ENCODE measurements around the gene TSC22D2.
"Not testable (repeated sequence)": the region's sequence is repeated elsewhere in the genome, so short reads cannot be mapped to it uniquely, and the experiment has no call there.

The TSC22D2 gene

DNA sequence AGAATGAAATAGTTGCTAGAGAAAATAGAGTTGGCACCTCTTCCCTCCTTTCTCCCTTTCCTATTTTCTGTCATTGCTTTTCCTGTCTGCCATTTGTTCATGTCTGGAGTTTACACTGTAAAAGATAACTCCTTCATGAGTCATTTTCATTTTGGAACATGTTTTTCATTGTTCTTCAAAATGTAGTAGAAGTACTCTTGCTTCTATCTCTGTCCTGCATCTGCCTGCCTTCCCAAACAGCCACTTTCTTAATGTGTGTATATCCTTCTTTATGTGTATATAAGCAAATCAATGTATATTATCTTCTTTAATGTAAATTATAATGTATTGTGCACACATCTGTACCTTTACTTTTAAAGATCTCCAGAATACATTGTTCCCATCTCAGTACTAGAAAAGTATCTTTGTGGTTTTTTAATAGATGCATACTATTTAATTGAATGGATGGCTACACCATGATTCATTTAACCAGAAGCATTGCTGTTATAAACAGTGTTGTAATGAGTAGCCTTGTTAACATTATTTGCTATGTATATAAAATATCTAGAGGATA lies 41.1 kb downstream of the TSC22D2 start:
- DNase-seq (ENCODE audit: low read depth), result no peak

DNA sequence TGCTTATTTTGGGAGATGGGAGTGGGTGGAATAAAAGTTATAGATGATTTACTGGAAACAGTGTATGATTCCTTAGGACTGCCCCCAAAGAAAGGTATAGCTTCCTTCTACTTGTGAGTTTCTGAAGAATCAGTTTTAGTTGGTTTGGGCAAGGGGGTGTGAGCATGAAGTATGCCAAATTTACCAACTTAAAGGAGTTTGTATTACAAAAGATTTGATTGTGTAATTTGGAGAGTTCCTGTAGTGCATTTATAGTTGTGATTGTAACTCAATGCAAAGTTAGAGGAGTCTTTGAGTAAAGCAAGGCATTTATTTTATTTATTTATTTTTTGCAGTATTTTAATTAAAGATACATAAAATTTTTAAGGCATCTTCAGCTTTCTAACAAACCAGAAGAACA lies 42.8 kb downstream of the TSC22D2 start:
- no peak for DNase-seq (ENCODE audit: low read depth)

DNA sequence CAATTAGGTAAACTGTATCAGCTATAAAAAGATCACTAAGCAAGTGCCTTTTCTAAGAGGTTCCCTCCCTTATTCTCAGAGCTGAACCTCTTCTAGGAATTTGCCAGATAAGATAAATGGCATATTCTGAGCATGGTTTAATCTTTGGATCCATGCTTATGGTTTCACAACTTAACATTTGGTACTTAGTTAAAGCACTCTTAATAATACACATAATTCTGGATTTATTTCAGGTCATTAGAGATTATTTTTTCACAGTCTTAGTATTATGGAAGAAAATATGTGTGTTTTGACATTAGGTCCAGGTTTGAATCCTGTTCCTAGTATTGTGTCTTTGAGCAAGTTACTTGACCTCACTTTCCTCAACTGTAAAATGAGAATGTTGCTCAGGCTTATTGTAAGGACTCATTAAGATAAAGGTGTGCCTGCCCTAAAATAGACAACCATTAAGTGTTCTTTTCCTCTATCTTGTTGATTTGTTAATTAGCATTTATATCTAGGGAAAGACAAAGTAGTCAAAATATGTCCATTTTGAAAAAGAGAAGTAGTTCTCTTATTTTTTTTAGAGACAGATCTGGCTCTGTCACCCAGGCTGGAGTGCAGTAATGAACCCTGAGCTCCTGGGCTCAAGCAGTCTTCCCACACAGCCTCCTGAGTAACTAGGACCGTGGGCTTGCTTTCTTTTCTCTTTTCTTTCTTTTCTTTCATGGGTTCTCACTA lies 43.4 kb downstream of the TSC22D2 start:
- DNase-seq (ENCODE audit: low read depth), result no peak

DNA sequence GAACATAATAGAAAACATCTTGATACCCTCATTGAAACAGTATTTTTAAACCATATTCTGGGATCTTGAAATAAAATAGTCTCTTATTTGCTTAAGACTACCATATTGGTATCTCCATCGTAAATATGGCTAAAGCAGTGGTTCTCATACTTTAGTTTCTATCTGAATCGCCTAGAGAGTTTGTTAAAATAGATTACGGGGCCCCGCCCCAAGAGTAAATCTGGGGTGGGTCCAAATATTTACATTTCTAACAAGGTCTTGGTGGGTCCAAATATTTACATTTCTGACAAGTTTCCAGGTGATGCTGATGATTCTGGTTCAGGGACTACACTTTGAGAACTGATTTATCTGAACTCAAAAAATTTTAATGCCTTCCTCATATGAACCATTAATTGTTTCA lies 45.3 kb downstream of the TSC22D2 start:
- no peak for DNase-seq (ENCODE audit: low read depth)

DNA sequence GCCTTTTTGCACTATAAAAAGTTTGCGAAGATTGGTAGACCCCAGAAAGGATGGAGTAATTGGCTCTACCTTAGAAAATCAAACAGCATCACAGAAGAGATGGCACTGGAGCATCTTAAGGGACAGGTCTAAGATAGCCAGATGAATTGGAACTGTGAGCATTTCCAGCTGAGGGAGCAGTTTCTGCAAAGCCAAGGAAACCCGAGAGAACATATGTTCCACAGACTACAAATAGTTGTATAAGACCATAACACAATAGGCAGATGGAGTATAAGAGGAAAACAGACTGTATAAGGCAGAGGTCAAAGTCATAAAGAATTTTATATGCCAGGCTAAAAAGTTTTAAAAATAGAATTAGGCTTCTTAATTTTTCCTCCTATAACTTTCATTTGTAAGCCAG lies 46.0 kb downstream of the TSC22D2 start:
- no peak for DNase-seq (ENCODE audit: low read depth)

DNA sequence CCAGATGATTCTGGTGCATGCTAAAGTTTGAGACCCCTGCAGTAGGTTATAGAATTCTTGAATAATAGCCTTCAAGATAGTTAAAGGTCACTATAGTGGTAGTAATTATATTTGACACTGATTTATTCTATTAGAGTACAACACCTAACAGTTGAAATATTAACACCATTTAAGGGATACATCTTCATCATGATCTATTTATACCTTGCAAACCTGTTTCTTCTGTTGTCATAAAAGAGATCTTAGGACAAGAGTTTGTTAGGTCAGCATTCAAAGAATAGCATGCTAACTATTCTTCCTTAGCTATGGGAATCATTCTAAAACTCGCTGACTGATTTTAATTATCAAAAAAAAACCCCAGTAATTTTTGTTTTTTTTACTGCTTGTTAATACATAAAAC lies 46.5 kb downstream of the TSC22D2 start:
- no peak for DNase-seq (ENCODE audit: low read depth)

DNA sequence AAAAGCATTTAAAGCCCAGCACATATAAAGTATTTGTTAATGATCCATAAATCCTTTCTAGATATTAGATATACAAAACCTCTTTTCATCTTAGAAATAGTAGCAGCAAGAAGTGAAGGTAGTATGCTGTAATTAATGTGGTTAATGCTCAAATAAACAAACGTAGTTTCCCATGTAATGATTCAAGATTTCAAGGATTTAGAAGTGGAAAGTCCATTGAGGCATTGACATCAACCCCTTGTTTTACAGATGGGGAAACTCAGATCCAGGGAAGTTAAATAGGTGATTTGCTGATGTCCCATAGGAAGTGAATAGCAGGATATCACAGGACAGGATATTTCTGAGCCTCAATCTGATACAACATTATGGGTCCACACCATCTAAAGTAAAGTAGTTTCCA lies 47.2 kb downstream of the TSC22D2 start:
- DNase-seq (ENCODE audit: low read depth), result no peak

DNA sequence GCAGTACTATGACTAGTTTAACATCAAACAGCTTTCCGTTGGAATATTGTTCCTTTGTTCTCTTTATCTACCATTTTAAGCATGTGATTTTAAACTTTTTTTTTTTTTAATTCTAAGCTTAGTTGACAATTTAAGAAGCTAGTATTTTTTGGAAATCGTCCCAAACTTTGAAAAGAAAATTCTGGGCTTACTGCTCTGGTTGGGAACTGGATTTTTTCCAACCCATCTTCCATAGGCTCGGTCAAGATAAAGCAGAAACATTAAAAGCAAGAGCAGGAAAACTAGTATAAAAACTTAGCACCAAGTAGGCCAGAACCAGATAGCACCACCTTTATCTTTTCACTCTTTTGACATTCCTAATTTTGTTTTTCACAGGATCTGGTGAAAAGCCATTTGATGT lies 49.9 kb downstream of the TSC22D2 start:
- DNase-seq (ENCODE audit: low read depth), result no peak

DNA sequence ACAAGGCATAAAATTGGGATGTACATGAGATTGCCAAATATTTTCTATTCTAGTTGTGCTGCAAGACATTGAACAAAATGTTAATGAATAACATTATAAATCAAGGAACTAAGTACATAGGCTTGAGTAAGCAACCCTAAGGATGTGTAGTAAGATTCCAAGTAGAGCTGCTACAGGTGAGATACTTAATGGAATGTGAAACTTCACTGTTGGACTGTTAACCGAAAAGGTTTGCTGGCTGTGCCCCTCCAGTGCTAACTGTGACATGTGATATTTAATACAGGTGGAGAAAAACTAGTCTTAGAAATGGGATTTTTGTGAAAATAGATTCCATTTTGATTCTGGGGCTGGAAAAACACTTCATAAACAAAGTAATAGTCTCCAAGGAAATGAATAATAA lies 52.4 kb downstream of the TSC22D2 start:
- DNase-seq (ENCODE audit: low read depth), result no peak

DNA sequence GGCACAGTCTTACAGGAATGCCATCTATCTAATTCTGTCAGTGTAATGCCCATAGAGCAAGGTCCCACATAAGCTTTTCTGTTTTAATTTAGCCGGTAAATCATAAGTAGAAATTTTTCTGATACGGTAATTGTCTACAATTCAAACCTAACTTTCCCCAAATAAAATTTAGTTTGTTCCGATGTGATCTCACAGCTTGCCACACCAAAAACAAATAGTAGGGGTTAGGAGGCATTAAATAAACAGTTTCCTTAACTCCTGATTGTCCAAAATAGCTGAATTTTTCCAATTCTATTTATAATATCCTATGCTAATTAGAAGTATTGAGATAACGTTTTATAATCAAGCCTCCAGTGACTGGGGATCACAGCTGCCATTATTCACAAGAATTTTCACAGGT lies 53.3 kb downstream of the TSC22D2 start:
- no peak for DNase-seq (ENCODE audit: low read depth)

DNA sequence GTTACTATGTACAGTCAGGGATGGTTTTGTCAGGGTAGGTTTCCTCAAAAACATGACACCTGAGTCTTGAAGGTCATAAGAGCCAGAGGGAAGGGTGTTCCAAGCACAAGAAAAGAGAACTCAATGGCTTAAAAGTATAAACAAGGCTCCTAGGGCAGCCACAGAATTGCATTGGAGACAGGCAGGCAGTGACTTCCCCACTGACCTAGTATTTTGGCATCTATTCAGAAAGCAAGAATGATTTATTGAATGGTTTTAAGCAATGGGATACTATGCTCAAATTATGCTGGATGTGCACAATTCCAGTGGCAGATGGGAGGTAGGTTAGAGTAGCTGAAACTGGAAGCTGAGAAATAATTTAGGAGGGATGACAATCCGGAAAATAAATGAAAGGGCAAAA lies 54.0 kb downstream of the TSC22D2 start:
- DNase-seq (ENCODE audit: low read depth), result no peak

DNA sequence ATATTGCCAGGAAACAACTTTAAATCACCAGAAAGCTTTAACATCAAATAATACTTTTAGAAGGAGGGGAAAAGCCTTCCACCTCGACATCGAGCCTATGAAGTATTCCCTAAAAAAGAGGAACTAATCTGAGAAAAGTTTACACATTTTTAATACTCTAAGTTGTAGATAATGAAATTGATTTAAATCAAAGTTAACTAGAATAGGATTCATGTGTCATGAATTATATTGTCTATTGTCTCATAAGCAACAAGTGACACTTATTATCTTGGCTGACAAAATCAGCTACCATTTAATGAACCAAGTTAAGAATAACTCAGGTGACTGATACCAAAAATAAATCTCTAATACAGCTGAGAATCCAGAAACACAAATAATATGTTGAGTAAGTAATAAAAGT lies 56.6 kb downstream of the TSC22D2 start:
- DNase-seq (ENCODE audit: low read depth), result no peak

DNA sequence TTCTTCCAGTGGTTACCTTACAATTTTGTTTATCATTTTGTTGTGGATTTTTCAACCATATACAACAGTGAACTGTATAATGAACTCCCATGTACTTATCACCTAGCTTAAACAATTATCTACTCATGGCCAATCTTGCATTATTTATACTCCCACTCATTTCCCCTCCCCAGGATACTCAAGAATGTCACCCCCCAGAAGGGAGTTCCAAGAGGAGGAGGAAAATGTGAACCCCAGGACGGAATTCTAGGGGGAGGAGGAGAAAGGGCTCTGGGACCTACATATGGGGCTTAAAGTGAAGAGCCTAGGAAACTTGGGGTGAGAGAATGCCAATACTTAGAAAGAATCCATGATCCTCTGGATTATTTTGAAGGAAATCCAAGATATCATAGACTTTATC lies 59.3 kb downstream of the TSC22D2 start:
- no peak for DNase-seq (ENCODE audit: low read depth)

DNA sequence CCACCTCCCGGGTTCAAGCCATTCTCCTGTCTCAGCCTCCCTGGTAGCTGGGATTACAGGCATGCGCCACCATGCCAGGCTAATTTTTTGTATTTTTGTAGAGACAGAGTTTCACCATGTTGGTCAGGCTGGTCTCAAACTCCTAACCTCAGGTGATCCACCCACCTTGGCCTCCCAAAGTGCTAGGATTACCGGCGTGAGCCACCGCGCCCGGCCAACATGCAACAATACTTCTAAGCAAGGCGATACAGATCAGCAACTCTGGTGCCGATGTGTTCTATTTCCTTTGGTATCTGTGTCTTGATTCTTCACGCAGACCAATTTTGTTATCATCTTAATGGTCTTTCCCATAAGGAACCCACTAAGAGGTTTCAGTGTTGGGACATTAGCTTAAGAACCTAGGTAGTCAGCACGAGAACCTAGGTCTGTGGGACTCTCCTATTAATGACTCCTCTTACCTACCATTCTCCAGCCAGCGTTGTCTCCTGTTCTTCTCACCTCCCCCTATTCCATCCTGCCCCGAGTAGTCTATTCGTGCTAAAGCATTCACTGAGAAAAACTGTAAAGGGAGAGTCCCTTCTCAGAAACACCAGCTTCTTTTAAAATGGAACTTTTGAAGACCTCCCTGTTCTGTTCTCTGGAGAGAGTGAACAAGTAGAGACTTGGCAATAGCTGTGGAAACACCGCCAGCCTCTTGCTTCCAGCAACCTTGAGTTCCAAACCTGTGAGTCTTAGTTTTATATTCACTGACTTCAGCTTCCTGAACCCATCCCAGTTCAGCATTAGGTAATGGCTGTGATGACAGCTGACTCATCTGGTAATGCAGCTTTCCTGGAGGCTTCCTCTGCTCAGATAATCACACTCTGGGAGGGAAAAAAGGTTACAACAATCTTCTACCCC lies 61.2 kb downstream of the TSC22D2 start:
- DNase-seq (ENCODE audit: low read depth), result no peak

DNA sequence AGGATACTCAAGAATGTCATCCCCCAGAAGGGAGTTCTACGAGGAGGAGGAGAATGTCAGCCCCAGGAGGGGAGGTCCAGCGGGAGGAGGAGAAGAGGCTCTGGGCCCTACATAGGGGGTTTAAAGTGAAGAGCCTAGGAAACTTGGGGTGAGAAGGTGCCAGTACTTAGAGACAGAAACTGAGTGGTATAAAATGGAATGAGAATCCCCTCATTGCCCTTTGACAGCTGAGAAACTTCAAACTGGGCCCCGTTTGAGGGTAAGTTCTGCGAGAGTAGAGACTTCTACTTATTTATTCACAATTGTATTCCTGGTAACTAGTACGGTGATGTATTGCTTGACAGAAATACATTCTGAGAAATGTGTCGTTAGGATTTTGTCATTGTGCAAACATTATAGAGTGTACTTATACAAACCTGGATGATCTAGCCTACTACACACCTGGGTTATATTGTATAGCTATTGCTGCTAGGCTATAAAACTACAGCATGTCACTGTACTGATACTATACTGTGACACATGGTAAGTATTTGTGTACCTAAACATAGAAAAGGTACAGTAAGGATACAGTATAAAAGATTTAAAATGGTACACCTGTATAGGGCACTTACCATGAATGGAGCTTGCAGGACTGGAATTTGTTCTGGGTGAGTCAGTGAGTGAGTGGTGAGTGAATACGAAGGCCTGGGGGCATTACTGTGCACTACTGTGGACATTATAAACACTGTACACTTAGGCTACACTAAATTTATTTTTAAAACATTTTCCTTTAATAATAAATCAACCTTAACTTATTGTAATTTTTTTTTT lies 62.0 kb downstream of the TSC22D2 start:
- DNase-seq (ENCODE audit: low read depth), result no peak

DNA sequence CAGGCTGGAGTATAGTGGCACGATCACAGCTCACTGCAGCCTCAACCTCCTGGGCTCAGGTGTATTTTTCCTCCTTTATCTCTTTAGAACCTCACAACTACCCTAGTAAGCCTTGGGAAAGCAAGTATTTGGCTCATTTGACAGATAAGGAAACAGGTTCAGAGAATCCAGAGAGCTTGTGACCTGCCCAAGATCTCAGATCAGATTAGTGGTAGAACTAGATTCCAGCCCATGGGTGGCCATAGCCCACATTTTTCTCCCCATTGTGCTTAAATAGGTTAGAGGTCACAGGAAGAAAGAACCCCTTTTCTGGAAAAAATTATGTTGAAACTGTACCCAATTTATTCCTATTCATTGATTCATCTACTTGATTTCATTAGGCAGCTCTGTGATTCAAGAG lies 64.3 kb downstream of the TSC22D2 start:
- no peak for DNase-seq (ENCODE audit: low read depth)

DNA sequence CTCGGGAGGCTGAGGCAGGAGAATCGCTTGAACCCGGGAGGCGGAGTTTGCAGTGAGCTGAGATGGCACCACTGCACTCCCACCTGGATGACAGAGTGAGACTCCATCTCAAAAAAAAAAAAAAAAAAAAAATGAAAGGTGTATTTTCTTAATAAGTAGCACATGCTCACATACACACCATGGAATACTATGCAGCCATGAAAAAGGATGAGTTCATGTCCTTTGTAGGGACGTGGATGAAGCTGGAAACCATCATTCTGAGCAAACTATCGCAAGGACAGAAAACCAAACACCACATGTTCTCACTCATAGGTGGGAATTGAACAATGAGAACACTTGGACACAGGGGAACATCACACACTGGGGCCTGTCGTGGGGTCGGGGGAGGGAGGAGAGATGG lies 65.1 kb downstream of the TSC22D2 start:
- DNase-seq (ENCODE audit: low read depth), result not testable (repeated sequence)

DNA sequence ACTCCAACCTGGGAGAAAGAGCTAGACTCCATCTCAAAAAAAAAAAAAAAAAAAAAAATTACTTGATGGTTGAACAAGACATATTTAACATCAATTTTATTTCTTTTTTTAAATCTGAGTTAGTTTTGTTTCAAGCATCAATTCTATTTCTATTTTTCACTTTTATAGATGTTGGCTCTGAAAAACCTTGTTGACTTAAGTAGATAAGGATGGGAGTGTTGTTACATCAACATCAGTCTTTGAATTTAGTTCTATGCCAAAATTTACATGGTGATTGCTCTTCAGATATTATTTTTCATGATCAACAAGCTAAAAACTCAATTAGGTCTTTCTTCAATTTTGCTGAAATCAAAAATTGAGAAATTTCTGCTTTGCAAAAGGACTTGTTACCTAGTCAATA lies 71.3 kb downstream of the TSC22D2 start:
- no peak for DNase-seq (ENCODE audit: low read depth)

DNA sequence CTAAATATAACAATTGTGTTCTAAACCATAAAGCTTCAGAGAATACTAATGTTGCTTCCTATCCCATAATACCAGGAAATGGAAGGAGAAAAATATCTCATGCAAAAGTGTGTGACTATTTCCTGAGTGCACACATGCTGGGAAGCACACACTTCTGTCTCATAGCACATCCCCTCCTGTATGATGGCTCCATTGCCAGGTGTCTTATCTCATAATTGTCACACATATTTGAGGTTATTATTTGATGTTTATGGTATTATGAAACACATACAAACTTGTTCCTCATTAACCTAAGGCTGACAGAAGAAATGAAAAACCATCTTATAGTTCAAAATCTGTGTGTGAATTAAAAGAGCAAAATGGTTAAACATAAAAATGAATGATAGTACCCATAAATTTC lies 72.8 kb downstream of the TSC22D2 start:
- DNase-seq (ENCODE audit: low read depth), result no peak

DNA sequence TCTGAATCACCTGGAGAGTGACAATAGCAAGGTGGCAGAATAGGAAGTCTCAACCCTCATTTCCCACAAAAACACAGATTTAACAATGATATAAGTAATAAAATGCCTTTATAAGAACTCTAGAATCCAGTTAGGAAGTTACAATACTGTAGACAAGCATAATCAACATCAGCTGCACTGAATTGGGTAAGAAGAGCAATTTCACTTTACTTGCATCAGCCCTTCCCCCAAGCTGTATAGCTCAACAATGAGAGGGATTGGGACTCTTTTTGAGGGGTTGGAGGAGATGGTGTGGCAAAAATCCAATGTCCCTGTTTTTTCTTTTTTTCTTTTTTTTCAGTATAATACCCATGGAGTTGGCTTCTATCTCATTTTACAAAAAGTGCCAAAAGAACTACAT lies 75.1 kb downstream of the TSC22D2 start:
- no peak for DNase-seq (ENCODE audit: low read depth)

DNA sequence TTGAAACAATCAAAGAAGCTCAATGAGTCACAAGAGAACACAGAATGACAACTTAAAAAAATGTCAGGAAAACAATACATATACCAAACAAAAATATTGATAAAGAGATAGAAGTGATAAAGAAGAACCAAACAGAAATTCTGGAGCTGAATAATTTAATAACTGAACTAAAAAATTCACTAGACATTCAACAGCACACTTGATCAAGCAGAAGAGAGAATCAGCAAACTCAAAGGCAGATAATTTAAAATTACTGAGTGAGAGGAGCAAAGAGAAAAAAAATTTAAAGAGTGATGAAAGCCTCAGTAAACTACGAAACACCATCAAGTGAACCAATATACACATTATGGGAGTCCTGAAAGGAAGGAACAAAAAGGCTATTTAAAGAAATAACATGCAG lies 76.3 kb downstream of the TSC22D2 start:
- no peak for DNase-seq (ENCODE audit: low read depth)

DNA sequence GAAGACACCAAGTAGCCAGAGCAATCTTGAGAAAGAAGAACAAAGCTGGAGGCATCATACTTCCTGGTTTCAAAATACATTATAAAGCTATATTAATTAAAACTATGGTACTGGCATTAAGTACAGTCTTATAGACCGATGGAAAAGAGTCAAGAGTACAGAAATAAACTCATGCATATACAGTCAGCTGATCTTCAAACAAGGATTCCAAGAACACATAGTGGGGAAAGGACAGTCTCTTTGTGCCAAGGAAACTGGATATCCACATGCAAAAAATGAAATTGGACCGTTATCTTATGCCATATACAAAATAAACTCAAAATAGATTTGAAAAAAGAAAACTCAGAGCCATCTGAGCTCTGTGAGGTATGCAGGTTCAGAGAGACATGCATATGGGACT lies 80.8 kb downstream of the TSC22D2 start:
- no peak for DNase-seq (ENCODE audit: low read depth)

Data from stimulated activated CD8-positive, alpha-beta memory T cell treated with anti-CD3 and anti-CD28 coated beads, Interleukin-7, amount 100 ng/mL, for 24 hours (primary cell).